ENCODE measurements around the gene HBG2. TPM values are rescaled to one million over a fixed set of nuclear protein-coding genes. Genes with fewer than 3 reads are reported as not detected.
A peak's percentile ranks its signal among the peaks of the same experiment; 100 is the strongest.

The HBG2 gene
- total and polyA plus RNA-seq, 10 of the 15 experiments (the other 5 are each of a cell fraction or from before 2014, with no cell fraction given): 1.1 to 8.3 (median 2.9) TPM; not detected in 5

DNA sequence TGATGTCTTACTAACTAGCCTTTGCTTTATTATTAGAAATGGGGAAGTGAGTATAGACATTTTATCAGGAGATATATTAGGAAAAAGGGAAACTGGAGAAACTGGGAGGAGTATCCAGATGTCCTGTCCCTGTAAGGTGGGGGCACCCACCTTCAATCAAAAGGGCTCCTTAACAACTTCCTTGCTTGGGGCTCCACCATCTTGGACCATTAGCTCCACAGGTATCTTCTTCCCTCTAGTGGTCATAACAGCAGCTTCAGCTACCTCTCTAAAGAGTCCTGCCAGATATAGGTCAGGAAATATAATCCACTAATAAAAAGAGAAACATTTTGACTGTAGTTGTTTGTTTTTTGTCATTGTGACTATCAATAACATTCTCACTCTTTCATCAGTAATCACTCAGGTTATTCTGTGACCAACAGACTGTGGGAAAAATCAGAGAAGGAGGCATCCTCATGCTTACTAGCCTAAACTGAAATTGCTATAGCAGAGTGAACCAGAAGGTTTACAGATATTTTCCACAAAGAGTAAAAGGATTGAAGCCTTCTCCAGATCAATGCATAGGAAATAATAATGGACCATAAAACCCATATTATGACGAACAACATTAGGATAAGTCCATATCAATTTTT lies 36.7 kb upstream of the HBG2 start (continued):
- TF ChIP-seq ZBTB11 (CRISPR knock-in tag; IDR thresholded peaks at IDR 0.05): no peak
- TF ChIP-seq SMC3 (IDR thresholded peaks at IDR 0.05; ENCODE audit: borderline replicate concordance, low read length): peak; percentile 58; the same call in 1 of the 2 replicates
- TF ChIP-seq FOXK2 (IDR thresholded peaks at IDR 0.05): no peak
- TF ChIP-seq JUND (IDR thresholded peaks at IDR 0.05; ENCODE audit: low read depth, low read length): no peak
- TF ChIP-seq ATF7 (IDR thresholded peaks at IDR 0.05; ENCODE audit: low read depth): no peak
- TF ChIP-seq, protein P1, sequence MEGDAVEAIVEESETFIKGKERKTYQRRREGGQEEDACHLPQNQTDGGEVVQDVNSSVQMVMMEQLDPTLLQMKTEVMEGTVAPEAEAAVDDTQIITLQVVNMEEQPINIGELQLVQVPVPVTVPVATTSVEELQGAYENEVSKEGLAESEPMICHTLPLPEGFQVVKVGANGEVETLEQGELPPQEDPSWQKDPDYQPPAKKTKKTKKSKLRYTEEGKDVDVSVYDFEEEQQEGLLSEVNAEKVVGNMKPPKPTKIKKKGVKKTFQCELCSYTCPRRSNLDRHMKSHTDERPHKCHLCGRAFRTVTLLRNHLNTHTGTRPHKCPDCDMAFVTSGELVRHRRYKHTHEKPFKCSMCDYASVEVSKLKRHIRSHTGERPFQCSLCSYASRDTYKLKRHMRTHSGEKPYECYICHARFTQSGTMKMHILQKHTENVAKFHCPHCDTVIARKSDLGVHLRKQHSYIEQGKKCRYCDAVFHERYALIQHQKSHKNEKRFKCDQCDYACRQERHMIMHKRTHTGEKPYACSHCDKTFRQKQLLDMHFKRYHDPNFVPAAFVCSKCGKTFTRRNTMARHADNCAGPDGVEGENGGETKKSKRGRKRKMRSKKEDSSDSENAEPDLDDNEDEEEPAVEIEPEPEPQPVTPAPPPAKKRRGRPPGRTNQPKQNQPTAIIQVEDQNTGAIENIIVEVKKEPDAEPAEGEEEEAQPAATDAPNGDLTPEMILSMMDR (IDR thresholded peaks at IDR 0.05 in 2 of 3, conservative IDR thresholded peaks at IDR 0.05 in 1 of 3; ENCODE audit: control insufficient read depth in 2 of 3, extremely low read depth in 1 of 3, insufficient read depth in 1 of 3, low read depth in 3 of 3, low read length in 3 of 3): peak; percentile 48 to 57 (median 56)
- TF ChIP-seq SUZ12 (IDR thresholded peaks at IDR 0.05; ENCODE audit: unreplicated experiment): no peak

Measured in GM12878 (cell line).